HCT116 (cell line): ENCODE data around the gene RASGRF1. TPM values are rescaled to one million over a fixed set of nuclear protein-coding genes. Genes with fewer than 3 reads are reported as not detected.

Experiments used
- ATAC-seq: fragments of 200-7000 bp; cut with Tn5 transposase; 2 replicates; pipeline ENCODE4 v1.9.1; 2020; ENCODE audit warnings: mild to moderate bottlenecking, moderate library complexity
- BruUV-seq: library from RNA; stranded (reverse); fragments of 400-500 nt; replicated peaks from 2 replicates; lab custom pipeline; 2021; lab: Mats Ljungman, UMichigan
- CTCF ChIA-PET: fragments of 300-600 bp; sonication (Branson Sonifier 250); formaldehyde crosslinking; loops from one replicate; lab custom pipeline; 2021; ENCODE audit warnings: antibody characterized with exemption; lab: Charles Lee
- POLR2A ChIA-PET: fragments of 300-600, 350-600 bp; sonication (Branson Sonifier 250); formaldehyde crosslinking; loops from one replicate; lab custom pipeline; 2021; ENCODE audit warnings: antibody characterized with exemption; lab: Charles Lee
- RAD21 ChIA-PET, 2 experiments: fragments of 300-600 bp; sonication (Branson Sonifier 250); formaldehyde crosslinking; loops; one replicate each; lab custom pipeline; 2023; ENCODE audit warnings: low total read pairs in 2 of 2; ENCODE audit not compliant: uncharacterized antibody in 2 of 2, unreplicated experiment in 2 of 2, low non-redundant PET in 1 of 2; lab: Charles Lee
- DNase-seq: peaks from one replicate; pipeline ENCODE4 v3.0.0-alpha.2; 2010; ENCODE audit warnings: low read depth, low spot score
- H2AFZ ChIP-seq: fragments of 200-600 bp; shearing (Covaris generic), sonication (generic); 2 replicates; pipeline ENCODE4 v1.6.1; 2017; ENCODE audit warnings: low read depth, mixed run types, mixed read lengths, antibody characterized with exemption, low read length; ENCODE audit not compliant: poor library complexity, severe bottlenecking
- H3K27ac ChIP-seq: 2 replicates; pipeline ENCODE4 v1.5.1; 2012; ENCODE audit warnings: low read depth, low read length
- H3K27me3 ChIP-seq: fragments of 200-600 bp; sonication (generic); 2 replicates; pipeline ENCODE4 v1.6.1; 2016; ENCODE audit warnings: mixed run types, low read length, mixed read lengths; ENCODE audit not compliant: insufficient read depth
- H3K36me3 ChIP-seq, 2 experiments: fragments of 200-500 bp in 1 of 2; fragments of 200-600 bp in 1 of 2; sonication (Bioruptor generic) in 1 of 2; sonication (generic) in 1 of 2; 2 replicates each; pipeline versions ENCODE4 v1.5.1 to v1.6.1; 2014 to 2016; ENCODE audit warnings: low read length in 2 of 2, inconsistent platforms in 1 of 2, mixed read lengths in 1 of 2, mixed run types in 1 of 2; ENCODE audit not compliant: insufficient read depth in 2 of 2, control insufficient read depth in 1 of 2
- H3K4me1 ChIP-seq, 2 experiments: fragments of 200-600 bp in 1 of 2; sonication (generic) in 1 of 2; 2 replicates each; pipeline versions ENCODE4 v1.5.1 to v1.6.1; 2012 to 2017; ENCODE audit warnings: low read length in 2 of 2, inconsistent platforms in 1 of 2, mild to moderate bottlenecking in 1 of 2, mixed read lengths in 1 of 2, mixed run types in 1 of 2, moderate library complexity in 1 of 2; ENCODE audit not compliant: insufficient read depth in 2 of 2, control insufficient read depth in 1 of 2
- H3K4me2 ChIP-seq: fragments of 200-600 bp; sonication (generic); 2 replicates; pipeline ENCODE4 v1.6.1; 2017; ENCODE audit warnings: mixed run types, low read length, mixed read lengths
- H3K4me3 ChIP-seq, 2 experiments: fragments of 200-600 bp in 1 of 2; sonication (generic) in 1 of 2; replicated peaks in 1 of 2; 2 replicates each; pipeline ENCODE4 v1.5.1; 2011 to 2016; ENCODE audit warnings: low read length in 2 of 2, control low read depth in 1 of 2, low read depth in 1 of 2, mild to moderate bottlenecking in 1 of 2, mixed read lengths in 1 of 2, mixed run types in 1 of 2
- H3K79me2 ChIP-seq: fragments of 200-600 bp; sonication (generic); 2 replicates; pipeline ENCODE4 v1.6.1; 2017; ENCODE audit warnings: mild to moderate bottlenecking, mixed run types, low read length, moderate library complexity, mixed read lengths; ENCODE audit not compliant: insufficient read depth
- H3K9ac ChIP-seq: fragments of 200-600 bp; sonication (generic); 2 replicates; pipeline ENCODE4 v1.6.1; 2016; ENCODE audit warnings: low read length, mixed read lengths
- H3K9me2 ChIP-seq: fragments of 200-600 bp; sonication (generic), shearing (Covaris generic); 2 replicates; pipeline ENCODE4 v1.6.1; 2017; ENCODE audit warnings: mixed run types, mild to moderate bottlenecking, moderate library complexity; ENCODE audit not compliant: insufficient read depth
- H3K9me3 ChIP-seq, 2 experiments: fragments of 200-500 bp in 1 of 2; fragments of 200-600 bp in 1 of 2; sonication (Bioruptor generic) in 1 of 2; sonication (generic) in 1 of 2; 2 replicates each; pipeline ENCODE4 v1.6.1; 2014 to 2017; ENCODE audit warnings: low read length in 2 of 2, mixed read lengths in 2 of 2, inconsistent platforms in 1 of 2, low read depth in 1 of 2, mild to moderate bottlenecking in 1 of 2, mixed run types in 1 of 2, moderate library complexity in 1 of 2; ENCODE audit not compliant: control insufficient read depth in 1 of 2, insufficient read depth in 1 of 2
- H4K20me1 ChIP-seq: fragments of 200-600 bp; sonication (generic), shearing (Covaris generic); 2 replicates; pipeline ENCODE4 v1.6.1; 2017; ENCODE audit warnings: mixed run types, mild to moderate bottlenecking, moderate library complexity; ENCODE audit not compliant: insufficient read depth
- ATF3 ChIP-seq: IDR thresholded peaks from 2 replicates; pipeline ENCODE4 v1.6.1; 2012
- CBX3 ChIP-seq: IDR thresholded peaks from 2 replicates; pipeline ENCODE4 v1.6.1; 2012; ENCODE audit warnings: low read depth
- CTCF ChIP-seq, 3 experiments: fragments of 200-600 bp in 1 of 3; sonication (generic) in 1 of 3; IDR thresholded peaks in 2 of 3; conservative IDR thresholded peaks in 1 of 3; 2 replicates each; pipeline ENCODE4 v1.5.1; 2012 to 2017; ENCODE audit warnings: low read depth in 2 of 3, low read length in 2 of 3, antibody characterized with exemption in 1 of 3, borderline replicate concordance in 1 of 3, control low read depth in 1 of 3, mild to moderate bottlenecking in 1 of 3, mixed read lengths in 1 of 3, mixed run types in 1 of 3, moderate library complexity in 1 of 3; ENCODE audit not compliant: insufficient read depth in 1 of 3
- EGR1 ChIP-seq: IDR thresholded peaks from 2 replicates; pipeline ENCODE4 v1.6.1; 2012; ENCODE audit warnings: low read depth
- ELF1 ChIP-seq: IDR thresholded peaks from 2 replicates; pipeline ENCODE4 v1.6.1; 2012; ENCODE audit warnings: low read depth, borderline replicate concordance
- EZH2 ChIP-seq: fragments of 200-600 bp; sonication (generic); IDR thresholded peaks from 2 replicates; pipeline ENCODE4 v1.6.1; 2017; ENCODE audit warnings: antibody characterized with exemption, mixed run types
- EZH2phosphoT487 ChIP-seq: fragments of 200-600 bp; IDR thresholded peaks from 2 replicates; pipeline ENCODE4 v1.6.1; 2018; ENCODE audit warnings: antibody characterized with exemption, borderline replicate concordance
- MAX ChIP-seq: IDR thresholded peaks from 2 replicates; pipeline ENCODE4 v1.6.1; 2012
- POLR2A ChIP-seq: IDR thresholded peaks from 2 replicates; pipeline ENCODE4 v1.7.0; 2011; ENCODE audit warnings: borderline replicate concordance; ENCODE audit not compliant: insufficient read depth, insufficient read length; ENCODE audit errors: extremely low read depth
- POLR2AphosphoS5 ChIP-seq: IDR thresholded peaks from 2 replicates; pipeline ENCODE4 v1.6.1; 2011; ENCODE audit warnings: mild to moderate bottlenecking, low read depth, low read length, moderate library complexity
- RAD21 ChIP-seq: IDR thresholded peaks from 2 replicates; pipeline ENCODE4 v1.6.1; 2012; ENCODE audit warnings: low read depth, mild to moderate bottlenecking
- SIN3A ChIP-seq: IDR thresholded peaks from 2 replicates; pipeline ENCODE4 v1.6.1; 2012; ENCODE audit warnings: low read depth
- SP1 ChIP-seq: IDR thresholded peaks from 2 replicates; pipeline ENCODE4 v1.6.1; 2012; ENCODE audit warnings: low read depth
- SRF ChIP-seq: IDR thresholded peaks from 2 replicates; pipeline ENCODE4 v1.6.1; 2012; ENCODE audit warnings: low read depth
- TCF7L2 ChIP-seq: IDR thresholded peaks from 2 replicates; pipeline ENCODE4 v1.7.0; 2011; ENCODE audit warnings: borderline replicate concordance, inconsistent platforms; ENCODE audit not compliant: insufficient read depth, insufficient read length; ENCODE audit errors: extremely low read depth
- YY1 ChIP-seq: IDR thresholded peaks from 2 replicates; pipeline ENCODE4 v1.6.1; 2011; ENCODE audit warnings: low read length, low read depth, moderate library complexity, mild to moderate bottlenecking; ENCODE audit not compliant: insufficient replicate concordance; ENCODE audit errors: extremely low read depth
- ZBTB33 ChIP-seq: IDR thresholded peaks from 2 replicates; pipeline ENCODE4 v1.6.1; 2011; ENCODE audit warnings: mild to moderate bottlenecking, low read length, moderate library complexity; ENCODE audit not compliant: insufficient replicate concordance; ENCODE audit errors: extremely low read depth
- ZNF274 ChIP-seq: fragments of 200-500 bp; sonication (Bioruptor generic); IDR thresholded peaks from 2 replicates; pipeline ENCODE4 v1.6.1; 2014; ENCODE audit warnings: mild to moderate bottlenecking, low read depth, low read length, inconsistent platforms
- intact Hi-C: fragments of 100-400 bp; cut with micrococcal nuclease; formaldehyde crosslinking; loops from 2 replicates; pipeline ENCODE4 v1.10.0; 2022
- total RNA-seq: library from RNA; stranded (reverse); gene quantifications from one replicate; pipeline ENCODE4 v1.2.1, GENCODE V29; 2021; ENCODE audit not compliant: unreplicated experiment

RASGRF1 gene
- total RNA-seq, 1 experiment from 2014 or later = 2.4 TPM

DNA sequence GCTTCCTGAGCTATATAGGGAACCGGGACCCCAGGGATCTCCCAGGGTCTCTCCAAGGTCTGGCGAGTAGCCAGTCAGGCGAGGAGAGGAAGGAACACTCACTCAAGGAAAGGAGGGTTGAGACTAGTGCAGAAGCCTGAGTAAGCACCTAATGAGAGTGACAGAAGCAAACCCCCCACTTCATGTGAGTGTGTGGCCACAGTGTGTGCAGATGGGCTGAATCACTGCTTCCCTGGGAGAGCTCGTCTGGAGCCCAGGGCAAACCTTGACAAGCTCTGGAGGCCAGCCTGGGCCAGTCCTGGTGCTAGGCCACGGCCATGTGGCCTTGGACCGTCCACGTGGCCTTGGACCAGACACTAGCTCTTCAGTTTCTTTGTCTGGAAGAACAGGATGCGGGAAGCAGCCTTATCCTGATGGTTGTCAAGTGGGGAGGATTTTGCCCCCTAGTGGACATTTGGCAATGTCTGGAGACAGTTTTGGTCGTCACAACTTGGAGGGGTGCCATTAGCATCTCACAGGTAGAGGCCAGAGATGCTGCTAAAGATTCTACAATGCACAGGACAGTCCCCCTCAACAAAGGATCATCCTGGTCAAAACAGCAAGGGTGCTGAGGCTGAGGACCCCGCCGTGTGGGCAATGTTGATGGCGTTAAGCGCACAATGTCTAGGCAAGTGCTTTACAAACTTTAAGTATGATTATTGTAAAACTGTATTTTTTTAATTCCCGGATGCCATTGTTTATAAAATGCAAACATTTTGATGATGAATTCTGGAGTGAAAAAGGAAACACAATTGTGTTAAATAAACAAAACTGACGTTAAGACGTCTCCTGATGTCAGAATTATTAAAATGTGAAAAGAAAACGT lies 110.9 kb downstream of the RASGRF1 start:
- no TSS peak for BruUV-seq
- no peak overlapping the region for H3K9ac ChIP-seq
- POLR2A ChIA-PET = interaction anchor here (0.6 to 1.4 kb wide), 2 partner anchors 27 to 72 kb away, joined by 3 to 4 read pairs; no protein-coding TSS in a partner anchor
- RAD21 ChIA-PET = no interaction called here
- H3K4me2 ChIP-seq = peak overlapping the region; percentile 18; the same call in 1 of the 2 replicates
- H3K36me3 ChIP-seq = no peaks in the 10 kb centered on the region
- H3K27me3 ChIP-seq = no peaks in the 10 kb centered on the region
- DNase-seq (peak; percentile 81), ATAC-seq (peak; percentile 94)
- TF ChIP-seq TCF7L2 (no peak), CBX3 (peak; percentile 43; the same call in 1 of the 2 replicates), SP1 (no peak), ATF3 (no peak), POLR2A (no peak), SIN3A (no peak), ZNF274 (no peak), RAD21 (peak; percentile 90), EZH2phosphoT487 (no peak), EGR1 (no peak), ZBTB33 (no peak), CTCF (IDR thresholded peaks at IDR 0.05 in 2 of 3, conservative IDR thresholded peaks at IDR 0.05 in 1 of 3; ENCODE audit: borderline replicate concordance in 1 of 3, insufficient read depth in 1 of 3, low read depth in 2 of 3, low read length in 2 of 3) (peak; percentile 80 to 85 (median 84)), MAX (peak; percentile 88), EZH2 (no peak), SRF (no peak), ELF1 (no peak), POLR2AphosphoS5 (no peak), YY1 (peak; percentile 41)
- peaks cover 3 to 6% of the 10 kb centered on the region in 2 experiments; a peak in 3 of 4 replicates for H3K4me1 ChIP-seq
- H3K4me3 ChIP-seq = no peak overlapping the region
- H2AFZ ChIP-seq = no peak overlapping the region
- H3K79me2 ChIP-seq = no peaks in the 10 kb centered on the region
- no peaks in the 10 kb centered on the region for H3K9me2 ChIP-seq
- no peak overlapping the region; the same call in 1 of the 2 replicates for H3K27ac ChIP-seq
- H4K20me1 ChIP-seq = no peaks in the 10 kb centered on the region
- CTCF ChIA-PET = interaction anchor here (0.7 to 3.2 kb wide), 16 partner anchors 9 to 214 kb away, joined by 3 to 35 read pairs (median 4); no protein-coding TSS in a partner anchor
- H3K9me3 ChIP-seq = no peaks in the 10 kb centered on the region
- intact Hi-C loops = loop anchor here (1.0 kb wide), 1 partner anchor 70 kb away; no protein-coding TSS in a partner anchor
